Measurements from ENCODE around the gene RNF34. TPM values are rescaled to one million over a fixed set of nuclear protein-coding genes. Genes with fewer than 3 reads are reported as not detected.
A peak's percentile ranks its signal among the peaks of the same experiment; 100 is the strongest.

The RNF34 gene
- total and polyA plus RNA-seq, 2 of the 13 experiments (the other 11 are each of a cell fraction or from before 2014, with no cell fraction given) = 36.8 to 53.2 TPM

DNA sequence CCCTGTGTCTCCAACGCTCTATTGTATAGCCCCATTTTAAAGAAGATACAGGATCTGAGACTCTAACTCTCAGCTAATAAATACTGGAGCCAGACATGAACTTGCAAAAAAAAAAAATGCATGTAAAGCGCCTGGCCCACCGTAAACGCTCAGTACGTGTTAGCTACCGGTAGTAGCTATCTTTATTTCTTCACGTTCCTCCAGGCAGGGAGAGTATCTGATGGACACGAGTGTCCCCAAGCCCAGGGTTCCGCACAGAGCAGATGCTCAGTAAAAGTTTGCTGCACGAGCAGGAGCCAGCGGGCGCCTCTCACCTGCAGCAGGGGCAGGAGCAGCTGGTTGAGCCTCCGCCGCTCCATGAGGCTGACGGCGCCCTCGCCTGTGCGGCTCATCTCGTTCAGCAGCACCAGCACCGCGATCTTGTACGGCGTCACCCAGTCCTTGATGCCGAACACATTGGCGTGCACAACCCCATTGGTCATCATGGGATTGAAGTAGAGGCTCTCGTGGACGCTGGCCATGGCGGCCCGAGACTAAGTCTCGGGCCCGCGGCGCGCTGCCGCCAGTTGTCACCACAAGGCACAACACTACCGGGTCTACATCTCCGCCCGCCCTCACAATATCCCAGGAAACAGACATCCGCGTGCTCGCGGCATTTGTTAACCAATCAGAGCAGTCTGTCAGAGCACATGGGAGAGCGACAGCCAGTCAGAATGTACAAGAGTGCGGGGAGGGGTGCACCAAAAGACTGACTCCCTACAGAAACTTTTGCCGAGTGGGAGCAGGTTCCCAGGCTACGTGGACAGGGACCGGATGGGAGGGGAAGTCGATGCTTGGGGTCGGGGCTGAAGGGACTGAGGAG, 47.9 kb upstream of the RNF34 start, which contains the start of gene ANAPC5 (continued):
- TF ChIP-seq MTERF4 (CRISPR knock-in tag; IDR thresholded peaks at IDR 0.05) = peak; percentile 58; the same call in 1 of the 2 replicates
- no peak; the same call in 1 of the 2 replicates for TF ChIP-seq ZMAT3 (CRISPR knock-in tag; conservative IDR thresholded peaks at IDR 0.05)
- TF ChIP-seq ZFP36L2 (CRISPR knock-in tag; IDR thresholded peaks at IDR 0.05) = no peak; the same call in 1 of the 2 replicates
- no peak for TF ChIP-seq ZNF180 (CRISPR knock-in tag; IDR thresholded peaks at IDR 0.05; ENCODE audit: borderline replicate concordance, low read depth)
- peak; percentile 89; the same call in 1 of the 2 replicates for TF ChIP-seq ZZZ3 (CRISPR knock-in tag; IDR thresholded peaks at IDR 0.05; ENCODE audit: borderline replicate concordance)
- peak; percentile 68; the same call in 1 of the 2 replicates for TF ChIP-seq TBX3 (IDR thresholded peaks at IDR 0.05; ENCODE audit: borderline replicate concordance)
- peak; percentile 94 for TF ChIP-seq KDM2A (CRISPR knock-in tag; IDR thresholded peaks at IDR 0.05; ENCODE audit: borderline replicate concordance, low read depth)
- peak; percentile 52 for TF ChIP-seq ZKSCAN1 (IDR thresholded peaks at IDR 0.05; ENCODE audit: low read length)
- peak; percentile 89 for TF ChIP-seq SP4 (CRISPR knock-in tag; IDR thresholded peaks at IDR 0.05)
- TF ChIP-seq ZC3H13 (CRISPR knock-in tag; IDR thresholded peaks at IDR 0.05) = 0 out of 2 replicates have a peak, but pooled peaks have one; percentile 46
- peak; percentile 71; the same call in 1 of the 2 replicates for TF ChIP-seq SAFB2 (CRISPR knock-in tag; IDR thresholded peaks at IDR 0.05; ENCODE audit: borderline replicate concordance, low read depth)
- peak; percentile 78; the same call in 1 of the 2 replicates for TF ChIP-seq SMAD3 (CRISPR knock-in tag; IDR thresholded peaks at IDR 0.05)
- peak; percentile 84 for TF ChIP-seq PATZ1 (CRISPR knock-in tag; IDR thresholded peaks at IDR 0.05)
- TF ChIP-seq NFE2L2 (IDR thresholded peaks at IDR 0.05; ENCODE audit: low read length) = no peak
- TF ChIP-seq, protein P1, sequence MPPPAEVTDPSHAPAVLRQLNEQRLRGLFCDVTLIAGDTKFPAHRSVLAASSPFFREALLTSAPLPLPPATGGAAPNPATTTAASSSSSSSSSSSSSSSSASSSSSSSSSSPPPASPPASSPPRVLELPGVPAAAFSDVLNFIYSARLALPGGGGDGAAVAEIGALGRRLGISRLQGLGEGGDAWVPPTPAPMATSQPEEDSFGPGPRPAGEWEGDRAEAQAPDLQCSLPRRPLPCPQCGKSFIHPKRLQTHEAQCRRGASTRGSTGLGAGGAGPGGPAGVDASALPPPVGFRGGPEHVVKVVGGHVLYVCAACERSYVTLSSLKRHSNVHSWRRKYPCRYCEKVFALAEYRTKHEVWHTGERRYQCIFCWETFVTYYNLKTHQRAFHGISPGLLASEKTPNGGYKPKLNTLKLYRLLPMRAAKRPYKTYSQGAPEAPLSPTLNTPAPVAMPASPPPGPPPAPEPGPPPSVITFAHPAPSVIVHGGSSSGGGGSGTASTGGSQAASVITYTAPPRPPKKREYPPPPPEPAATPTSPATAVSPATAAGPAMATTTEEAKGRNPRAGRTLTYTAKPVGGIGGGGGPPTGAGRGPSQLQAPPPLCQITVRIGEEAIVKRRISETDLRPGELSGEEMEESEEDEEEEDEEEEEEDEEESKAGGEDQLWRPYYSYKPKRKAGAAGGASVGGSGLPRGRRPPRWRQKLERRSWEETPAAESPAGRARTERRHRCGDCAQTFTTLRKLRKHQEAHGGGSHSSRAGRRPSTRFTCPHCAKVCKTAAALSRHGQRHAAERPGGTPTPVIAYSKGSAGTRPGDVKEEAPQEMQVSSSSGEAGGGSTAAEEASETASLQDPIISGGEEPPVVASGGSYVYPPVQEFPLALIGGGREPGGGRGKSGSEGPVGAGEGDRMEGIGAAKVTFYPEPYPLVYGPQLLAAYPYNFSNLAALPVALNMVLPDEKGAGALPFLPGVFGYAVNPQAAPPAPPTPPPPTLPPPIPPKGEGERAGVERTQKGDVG (CRISPR knock-in tag; IDR thresholded peaks at IDR 0.05; ENCODE audit: borderline replicate concordance) = peak; percentile 55; the same call in 1 of the 2 replicates
- TF ChIP-seq PLSCR1 (CRISPR knock-in tag; IDR thresholded peaks at IDR 0.05; ENCODE audit: borderline replicate concordance) = no peak
- TF ChIP-seq NCOA5 (CRISPR knock-in tag; IDR thresholded peaks at IDR 0.05) = no peak
- TF ChIP-seq JARID2 (CRISPR knock-in tag; IDR thresholded peaks at IDR 0.05; ENCODE audit: insufficient replicate concordance) = no peak
- TF ChIP-seq MTA3 (CRISPR knock-in tag; IDR thresholded peaks at IDR 0.05) = no peak
- peak; percentile 38; the same call in 1 of the 2 replicates for TF ChIP-seq ARNT2 (CRISPR knock-in tag; IDR thresholded peaks at IDR 0.05; ENCODE audit: low read depth)
- TF ChIP-seq KLF15 (CRISPR knock-in tag; IDR thresholded peaks at IDR 0.05; ENCODE audit: borderline replicate concordance) = no peak
